HG02870 (cell line): Measurements from ENCODE around the gene SH3YL1.
A peak's percentile ranks its signal among the peaks of the same experiment; 100 is the strongest.

ENCODE experiments used
- ATAC-seq: cut with Tn5 transposase; IDR thresholded peaks from one replicate; pipeline ENCODE4 v1.9.1; 2021; ENCODE audit warnings: mild to moderate bottlenecking, moderate library complexity; ENCODE audit not compliant: unreplicated experiment

Gene SH3YL1

DNA sequence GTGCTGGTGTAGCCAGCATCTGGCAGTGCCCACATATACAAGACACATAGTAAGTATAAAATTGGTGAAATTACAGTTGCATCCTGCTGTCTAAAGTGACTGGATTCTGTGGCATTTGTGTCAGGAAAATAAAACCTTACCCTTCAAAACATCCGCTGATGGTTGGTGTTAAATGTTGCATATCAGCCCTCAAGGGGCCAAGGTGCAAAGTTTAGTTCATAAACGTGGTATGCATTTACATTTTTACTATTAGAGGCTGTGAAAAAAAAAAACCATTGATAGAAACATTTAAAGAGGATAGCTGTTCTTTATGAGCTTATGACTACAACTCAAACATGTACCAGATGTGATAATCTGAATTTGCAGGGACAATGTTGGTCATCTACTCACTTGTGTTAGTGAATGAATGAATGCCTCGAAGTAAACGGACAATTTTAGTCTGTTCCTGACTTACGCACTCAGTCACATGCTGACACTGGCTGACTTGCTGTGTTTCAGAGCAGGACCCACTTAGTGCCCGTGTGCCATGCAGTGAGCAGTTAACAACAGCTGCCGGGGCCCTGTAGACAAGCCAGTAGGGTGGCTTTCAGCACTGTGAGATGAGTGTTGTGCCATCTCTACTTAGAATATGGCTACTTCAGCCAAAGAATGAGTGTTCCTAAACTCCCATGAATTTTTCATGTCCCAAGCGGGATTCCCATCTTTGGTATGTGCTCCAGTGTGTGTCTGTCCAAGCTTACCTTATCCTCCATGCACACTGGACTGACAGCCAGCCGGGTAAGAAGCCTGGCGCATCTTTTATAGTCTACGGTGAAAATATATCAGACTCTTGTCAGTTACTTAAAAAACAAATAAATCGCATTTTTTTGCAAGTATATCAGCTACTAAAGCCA, 18.8 kb upstream of the SH3YL1 start:
- ATAC-seq = no peak

GRCh38 chr2:281381-281780, 17.5 kb upstream of the SH3YL1 start:
- no peak for ATAC-seq

DNA sequence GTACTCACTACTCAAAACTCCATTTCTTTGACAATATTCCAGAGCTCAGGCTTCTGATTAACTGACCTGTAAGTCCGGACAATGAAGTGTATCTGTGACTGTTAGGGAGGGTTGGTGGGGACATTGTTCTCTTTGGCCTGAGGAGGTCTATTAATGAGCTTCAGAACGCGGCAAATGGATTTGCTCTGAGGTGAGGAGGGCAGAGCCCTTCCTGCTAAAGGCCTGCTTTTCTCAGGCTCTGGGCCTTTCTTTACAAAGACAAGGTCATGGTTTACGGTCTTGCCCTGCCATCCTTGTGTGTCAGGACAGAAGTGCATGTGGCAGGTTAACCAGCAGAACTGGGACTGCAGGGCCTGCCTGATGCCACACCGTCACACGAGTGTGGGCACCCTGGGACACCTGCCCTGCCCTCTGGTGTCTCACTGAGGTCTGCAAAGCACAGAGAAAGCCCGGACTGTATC, 16.8 kb upstream of the SH3YL1 start:
- ATAC-seq = no peak

- no peak for ATAC-seq
Measured at GRCh38 chr2:279956-280649, 16.3 kb upstream of the SH3YL1 start.

DNA sequence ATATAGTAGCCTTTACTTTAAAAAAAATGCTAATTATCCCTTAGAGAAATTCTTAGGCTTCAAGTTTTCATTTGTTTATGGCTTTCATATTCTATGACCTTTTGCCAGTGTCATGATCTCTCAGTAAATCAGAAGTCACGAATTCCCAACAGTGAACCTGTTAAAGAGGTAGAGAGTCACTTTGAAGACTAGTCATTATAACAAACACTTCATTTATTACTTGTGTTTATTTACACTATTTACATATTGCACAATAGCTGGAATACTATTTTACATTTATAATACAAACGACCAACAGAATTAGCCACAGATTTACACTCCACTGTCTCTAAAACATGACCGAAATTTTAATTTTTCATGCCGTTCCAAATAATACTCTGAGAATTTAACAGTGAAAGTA, 15.5 kb upstream of the SH3YL1 start:
- no peak for ATAC-seq

GRCh38 chr2:278927-279320, 15.1 kb upstream of the SH3YL1 start:
- ATAC-seq = no peak

DNA sequence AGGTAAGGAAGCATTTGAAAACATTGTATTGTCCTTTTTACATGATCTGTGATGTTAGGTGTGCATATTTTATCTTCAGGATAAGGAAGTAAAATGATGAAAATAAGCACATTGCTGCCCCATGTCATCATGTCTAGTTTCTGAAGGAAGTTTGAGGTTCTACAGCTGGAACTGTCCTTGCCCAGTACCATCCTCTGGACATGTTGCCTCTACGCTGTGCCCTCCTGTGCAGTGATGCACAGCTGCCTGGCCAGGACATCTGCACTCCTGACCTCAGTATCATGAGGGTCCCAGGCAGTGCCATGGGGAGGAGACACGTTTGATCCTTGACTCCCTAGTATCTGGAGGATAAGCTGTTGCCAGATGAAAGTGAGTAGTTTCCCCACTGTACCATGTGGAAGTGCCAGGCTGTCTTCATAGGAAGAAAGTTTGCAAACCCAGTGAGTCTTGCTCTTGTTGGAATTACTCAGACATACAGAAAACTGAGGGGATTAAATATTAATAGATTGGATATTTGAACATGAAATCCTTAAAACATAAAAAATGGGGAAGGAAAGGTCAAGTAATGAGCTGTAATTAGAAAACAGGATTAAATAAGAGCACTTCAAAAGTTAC, 14.6 kb upstream of the SH3YL1 start:
- ATAC-seq = no peak

DNA sequence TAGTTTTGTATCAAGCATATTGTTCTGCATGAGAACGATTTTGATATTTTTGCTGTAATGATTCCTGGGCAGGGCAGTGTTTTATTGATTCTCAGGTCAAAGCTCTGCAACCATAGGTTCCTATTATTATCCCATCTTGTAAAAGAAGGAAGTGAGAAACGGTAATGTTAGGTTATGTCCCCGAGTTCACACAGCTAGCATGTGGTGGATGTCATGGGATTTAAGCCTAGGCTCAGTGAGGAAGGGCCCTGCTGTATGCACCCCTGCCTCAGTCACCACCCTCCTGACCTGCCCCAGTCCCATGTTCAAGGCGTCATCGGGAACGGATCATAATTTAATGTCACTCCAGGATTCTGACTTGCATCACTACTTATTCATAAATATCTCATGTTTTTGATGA, 11.6 kb upstream of the SH3YL1 start:
- ATAC-seq = peak; percentile 92

DNA sequence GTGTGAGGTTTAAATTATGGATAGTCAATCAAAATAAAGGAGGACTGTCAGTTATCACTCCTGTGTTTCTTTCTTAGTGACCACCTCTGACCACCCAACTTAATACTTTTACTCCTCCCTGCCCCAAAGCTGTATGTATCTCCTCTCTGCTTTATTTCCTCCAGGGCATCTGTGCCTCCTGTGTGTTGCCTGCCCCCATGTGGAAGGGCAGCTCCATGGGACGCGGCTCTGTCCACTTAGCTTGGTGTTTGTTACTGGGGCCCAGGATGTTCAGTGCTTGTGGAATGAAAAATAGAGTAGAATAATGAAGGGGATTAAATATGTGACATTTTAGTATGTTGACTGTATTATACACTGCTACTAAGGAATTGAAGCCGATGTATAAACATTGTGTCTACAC, 10.7 kb upstream of the SH3YL1 start:
- ATAC-seq = no peak

GRCh38 chr2:273333-273732, 9.5 kb upstream of the SH3YL1 start:
- ATAC-seq = no peak

- no peak for ATAC-seq
Measured at GRCh38 chr2:271917-272316, 8.1 kb upstream of the SH3YL1 start.

DNA sequence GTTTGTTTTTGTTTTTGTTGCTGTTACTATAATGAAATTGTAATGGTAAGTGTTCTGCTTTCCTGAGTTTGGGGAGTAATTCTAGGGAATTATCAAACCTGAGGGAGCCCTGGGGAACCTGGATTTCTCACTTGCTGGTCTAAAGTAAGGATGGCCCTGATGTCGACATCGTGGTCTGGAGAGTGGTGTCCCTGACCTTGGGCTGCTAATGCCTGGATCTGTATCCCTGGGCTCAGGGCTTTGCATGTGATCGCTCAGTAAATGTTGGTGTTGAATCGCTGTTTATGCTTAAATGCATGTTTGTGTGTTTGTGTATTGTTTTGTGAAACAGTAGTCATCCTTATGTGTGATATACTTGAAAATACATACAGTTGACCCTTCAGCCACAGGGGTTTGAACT, 7.0 kb upstream of the SH3YL1 start:
- no peak for ATAC-seq

- ATAC-seq = no peak
Measured at GRCh38 chr2:269356-270030, 5.7 kb upstream of the SH3YL1 start.

DNA sequence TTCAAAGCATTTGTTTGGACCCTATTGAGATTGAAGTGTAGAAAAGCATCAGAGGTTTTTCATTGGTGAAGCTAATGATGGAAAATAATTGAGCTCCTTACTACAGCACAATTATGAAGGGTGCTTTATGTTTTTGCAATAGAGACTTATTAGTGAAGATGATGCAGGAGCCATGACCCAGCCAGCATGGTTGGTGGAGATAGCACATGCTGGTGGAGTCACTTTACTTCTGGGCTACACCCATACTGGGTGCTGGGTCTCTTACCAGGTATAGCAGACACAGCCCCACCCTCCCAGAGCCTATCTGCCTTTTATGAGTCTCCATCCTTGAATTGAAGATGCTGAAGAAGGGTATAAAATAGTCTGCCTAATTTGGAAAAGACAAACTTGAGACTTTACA, 4.5 kb upstream of the SH3YL1 start:
- no peak for ATAC-seq

- ATAC-seq = peak; percentile 85
Measured at GRCh38 chr2:264493-265468, 949 bp upstream of the SH3YL1 start, which contains the start of gene ACP1. TSS of gene ACP1 (plus strand) at chr2:264947. CDS start at chr2:264965, 18 bp downstream.

GRCh38 chr2:263022-263738, 652 bp downstream of the SH3YL1 start:
- no peak for ATAC-seq

GRCh38 chr2:262117-262516, 1.7 kb downstream of the SH3YL1 start:
- ATAC-seq = no peak

DNA sequence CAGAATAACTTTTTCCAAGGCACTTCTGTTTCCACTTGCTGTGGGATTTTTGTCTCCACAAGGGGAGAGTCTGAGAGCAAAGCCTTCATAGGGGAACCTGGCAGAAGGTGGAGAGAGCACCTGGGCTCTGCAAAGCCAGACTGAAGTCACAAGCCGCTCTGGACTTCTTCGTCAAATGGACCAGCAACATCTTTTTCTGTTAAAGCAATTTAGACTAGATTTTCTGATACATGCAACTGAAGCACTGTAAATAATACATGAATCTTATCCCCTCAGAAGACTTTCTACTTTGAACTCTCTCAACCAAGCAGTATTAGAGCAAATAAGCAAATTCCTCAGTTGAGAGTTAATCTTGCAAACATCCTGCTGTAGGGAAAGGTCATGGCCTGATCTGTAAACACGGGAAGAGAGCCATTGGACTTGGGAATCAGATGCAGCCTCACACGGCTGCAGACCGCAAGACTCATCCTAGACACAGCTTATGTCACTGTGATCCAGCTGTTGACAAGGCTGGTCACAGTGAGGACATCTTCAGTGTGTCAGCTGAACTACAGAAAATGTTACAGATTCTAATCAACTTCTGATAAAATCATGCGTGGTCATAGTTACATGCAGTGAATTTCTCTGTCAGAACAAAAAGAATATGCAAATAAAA, 3.2 kb downstream of the SH3YL1 start:
- ATAC-seq = no peak
